Neural cell (in vitro differentiated cells): ENCODE measurements around the gene KRT35. TPM values are rescaled to one million over a fixed set of nuclear protein-coding genes. Genes with fewer than 3 reads are reported as not detected.

Experiments used
- H2AFZ ChIP-seq: fragments of 200-600, 300-800 bp; sonication (generic), shearing (Covaris generic); 2 replicates; pipeline ENCODE4 v1.6.0; 2014; ENCODE audit warnings: low read depth, mild to moderate bottlenecking, antibody characterized with exemption, low read length, moderate library complexity
- H3F3A ChIP-seq: fragments of 200-600 bp; shearing (Covaris generic); 2 replicates; pipeline ENCODE4 v1.6.1; 2016; ENCODE audit warnings: mild to moderate bottlenecking, moderate library complexity, mixed read lengths, antibody characterized with exemption, low read length; ENCODE audit not compliant: insufficient read depth, poor library complexity, severe bottlenecking
- H3K27ac ChIP-seq: fragments of 200-600, 300-800 bp; sonication (generic), shearing (Covaris generic); 2 replicates; pipeline ENCODE4 v1.5.1; 2014; ENCODE audit warnings: mild to moderate bottlenecking, low read length, moderate library complexity
- H3K27me3 ChIP-seq: fragments of 300-800, 200-600 bp; sonication (generic), shearing (Covaris generic); 2 replicates; pipeline ENCODE4 v1.6.0; 2014; ENCODE audit warnings: mild to moderate bottlenecking, low read depth, low read length, moderate library complexity; ENCODE audit not compliant: insufficient read depth
- H3K36me3 ChIP-seq: fragments of 300-800, 200-600 bp; sonication (generic), shearing (Covaris generic); 2 replicates; pipeline ENCODE4 v1.5.1; 2014; ENCODE audit warnings: mild to moderate bottlenecking, antibody characterized with exemption, low read length, moderate library complexity; ENCODE audit not compliant: insufficient read depth
- H3K4me2 ChIP-seq: fragments of 300-800, 200-600 bp; sonication (generic), shearing (Covaris generic); 2 replicates; pipeline ENCODE4 v1.6.0; 2014; ENCODE audit warnings: mild to moderate bottlenecking, low read length
- H3K4me3 ChIP-seq: fragments of 300-800, 200-600 bp; sonication (generic), shearing (Covaris generic); 2 replicates; pipeline ENCODE4 v1.5.1; 2014; ENCODE audit warnings: mild to moderate bottlenecking, low read length, moderate library complexity
- H3K79me2 ChIP-seq: fragments of 200-600 bp; shearing (Covaris generic); replicated peaks from 2 replicates; pipeline ENCODE4 v1.6.0; 2014; ENCODE audit warnings: mild to moderate bottlenecking, low read length, moderate library complexity; ENCODE audit not compliant: insufficient read depth
- H3K9ac ChIP-seq: fragments of 300-800, 200-600 bp; sonication (generic), shearing (Covaris generic); 2 replicates; pipeline ENCODE4 v1.6.1; 2016; ENCODE audit warnings: mild to moderate bottlenecking, low read length, mixed read lengths
- H3K9me2 ChIP-seq: fragments of 200-600 bp; shearing (Covaris generic); 2 replicates; pipeline ENCODE4 v1.6.1; 2016; ENCODE audit warnings: mild to moderate bottlenecking, low read length, mixed read lengths; ENCODE audit not compliant: insufficient read depth
- H3K9me3 ChIP-seq: fragments of 200-600, 300-800 bp; sonication (generic), shearing (Covaris generic); 2 replicates; pipeline ENCODE4 v1.6.1; 2016; ENCODE audit warnings: mild to moderate bottlenecking, mixed run types, low read length, moderate library complexity, mixed read lengths
- H4K20me1 ChIP-seq: fragments of 200-600 bp; shearing (Covaris generic); 2 replicates; pipeline ENCODE4 v1.6.1; 2016; ENCODE audit warnings: mild to moderate bottlenecking, mixed run types; ENCODE audit not compliant: insufficient read depth
- EP300 ChIP-seq: fragments of 450-650 bp; conservative IDR thresholded peaks from 2 replicates; pipeline ENCODE4 v1.6.1; 2014; ENCODE audit warnings: antibody characterized with exemption, mild to moderate bottlenecking, moderate library complexity; ENCODE audit not compliant: poor library complexity, severe bottlenecking
- EZH2 ChIP-seq: fragments of 200-600, 300-800 bp; shearing (Covaris generic), sonication (generic); IDR thresholded peaks from 2 replicates; pipeline ENCODE4 v1.6.1; 2014; ENCODE audit warnings: antibody characterized with exemption, low read length, borderline replicate concordance, mild to moderate bottlenecking; ENCODE audit not compliant: insufficient read depth, poor library complexity, severe bottlenecking
- MXI1 ChIP-seq: fragments of 450-650 bp; conservative IDR thresholded peaks from 2 replicates; pipeline ENCODE4 v1.6.1; 2014; ENCODE audit warnings: antibody characterized with exemption, mild to moderate bottlenecking; ENCODE audit not compliant: poor library complexity, severe bottlenecking
- POLR2AphosphoS5 ChIP-seq: IDR thresholded peaks from 2 replicates; pipeline ENCODE4 v1.6.1; 2012
- RAD21 ChIP-seq: fragments of 450-650 bp; conservative IDR thresholded peaks from 2 replicates; pipeline ENCODE4 v1.6.1; 2014; ENCODE audit warnings: antibody characterized with exemption, mild to moderate bottlenecking, moderate library complexity
- SMC3 ChIP-seq: fragments of 450-650 bp; conservative IDR thresholded peaks from 2 replicates; pipeline ENCODE4 v1.6.1; 2014; ENCODE audit warnings: antibody characterized with exemption, mild to moderate bottlenecking, moderate library complexity; ENCODE audit not compliant: poor library complexity
- TAF1 ChIP-seq: IDR thresholded peaks from 2 replicates; pipeline ENCODE4 v1.6.1; 2012; ENCODE audit warnings: low read depth
- polyA plus RNA-seq: library from polyadenylated mRNA; depleted of rRNA; stranded (reverse); fragments of >200 nt; gene quantifications from 2 replicates; pipeline ENCODE4 v1.2.3, GENCODE V29; 2014
- TF ChIP-seq, protein P1 (sequence below): IDR thresholded peaks from 2 replicates; pipeline ENCODE4 v1.6.1; 2012; ENCODE audit warnings: borderline replicate concordance
- TF ChIP-seq, protein P2 (sequence below): fragments of 450-650 bp; IDR thresholded peaks from 2 replicates; pipeline ENCODE4 v1.5.1; 2014; ENCODE audit warnings: antibody characterized with exemption, mild to moderate bottlenecking, moderate library complexity; ENCODE audit not compliant: poor library complexity, severe bottlenecking

Gene KRT35
- polyA plus RNA-seq, 1 donor from 2014 or later: not detected

DNA sequence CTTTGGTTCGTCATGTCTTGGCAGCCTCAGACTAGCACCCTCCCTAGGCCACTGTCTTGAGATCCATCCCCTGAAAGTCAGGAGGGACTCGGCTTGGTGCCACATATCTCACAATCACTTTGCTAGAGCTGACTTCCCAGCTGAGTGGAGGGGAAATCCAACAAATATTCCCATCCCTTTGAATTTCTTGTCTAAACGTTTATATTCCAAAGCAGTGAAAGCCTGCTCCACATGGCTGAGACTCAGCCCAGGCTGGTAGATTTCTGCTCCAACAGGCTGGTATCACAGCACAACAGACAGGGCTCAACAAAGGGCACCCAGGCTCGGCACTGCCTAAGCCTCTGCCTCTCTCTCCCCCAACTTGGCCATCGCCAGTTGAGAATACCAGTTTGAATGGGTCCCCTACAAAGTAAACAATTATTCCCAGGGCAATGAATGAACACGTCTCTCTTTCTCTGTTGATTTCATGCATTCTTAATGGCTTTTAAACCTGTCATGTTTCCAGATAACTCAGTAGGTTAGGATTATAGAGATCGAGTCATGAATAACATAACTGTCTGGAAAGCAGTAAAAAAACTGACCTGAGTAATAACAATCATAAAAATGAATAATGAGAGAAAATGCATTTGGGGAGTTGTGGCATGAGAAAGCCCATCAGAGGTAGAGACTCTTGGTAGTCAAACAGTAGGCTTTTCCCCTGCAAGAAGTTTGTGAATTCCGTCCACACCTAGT lies 23.5 kb upstream of the KRT35 start (continued):
- TF ChIP-seq, protein P1, sequence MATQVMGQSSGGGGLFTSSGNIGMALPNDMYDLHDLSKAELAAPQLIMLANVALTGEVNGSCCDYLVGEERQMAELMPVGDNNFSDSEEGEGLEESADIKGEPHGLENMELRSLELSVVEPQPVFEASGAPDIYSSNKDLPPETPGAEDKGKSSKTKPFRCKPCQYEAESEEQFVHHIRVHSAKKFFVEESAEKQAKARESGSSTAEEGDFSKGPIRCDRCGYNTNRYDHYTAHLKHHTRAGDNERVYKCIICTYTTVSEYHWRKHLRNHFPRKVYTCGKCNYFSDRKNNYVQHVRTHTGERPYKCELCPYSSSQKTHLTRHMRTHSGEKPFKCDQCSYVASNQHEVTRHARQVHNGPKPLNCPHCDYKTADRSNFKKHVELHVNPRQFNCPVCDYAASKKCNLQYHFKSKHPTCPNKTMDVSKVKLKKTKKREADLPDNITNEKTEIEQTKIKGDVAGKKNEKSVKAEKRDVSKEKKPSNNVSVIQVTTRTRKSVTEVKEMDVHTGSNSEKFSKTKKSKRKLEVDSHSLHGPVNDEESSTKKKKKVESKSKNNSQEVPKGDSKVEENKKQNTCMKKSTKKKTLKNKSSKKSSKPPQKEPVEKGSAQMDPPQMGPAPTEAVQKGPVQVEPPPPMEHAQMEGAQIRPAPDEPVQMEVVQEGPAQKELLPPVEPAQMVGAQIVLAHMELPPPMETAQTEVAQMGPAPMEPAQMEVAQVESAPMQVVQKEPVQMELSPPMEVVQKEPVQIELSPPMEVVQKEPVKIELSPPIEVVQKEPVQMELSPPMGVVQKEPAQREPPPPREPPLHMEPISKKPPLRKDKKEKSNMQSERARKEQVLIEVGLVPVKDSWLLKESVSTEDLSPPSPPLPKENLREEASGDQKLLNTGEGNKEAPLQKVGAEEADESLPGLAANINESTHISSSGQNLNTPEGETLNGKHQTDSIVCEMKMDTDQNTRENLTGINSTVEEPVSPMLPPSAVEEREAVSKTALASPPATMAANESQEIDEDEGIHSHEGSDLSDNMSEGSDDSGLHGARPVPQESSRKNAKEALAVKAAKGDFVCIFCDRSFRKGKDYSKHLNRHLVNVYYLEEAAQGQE: no peak

DNA sequence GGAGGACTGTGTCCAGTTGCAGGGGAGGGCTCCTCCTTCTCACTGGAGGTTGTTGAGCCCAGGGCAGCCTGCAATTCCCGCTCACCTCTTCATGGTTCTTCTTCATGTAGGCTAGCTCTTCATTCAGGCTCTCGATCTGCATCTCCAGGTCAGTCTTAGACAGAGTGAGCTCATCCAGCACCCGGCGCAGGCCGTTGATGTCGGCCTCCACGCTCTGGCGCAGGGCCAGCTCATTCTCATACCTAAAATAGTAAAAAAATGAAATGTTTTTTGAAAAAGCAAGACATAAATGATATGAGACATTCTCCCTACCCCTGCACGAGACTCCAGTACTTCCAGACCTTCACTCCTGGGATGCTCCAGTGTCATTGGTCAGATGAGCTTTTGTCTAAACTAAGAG lies 22.3 kb upstream of the KRT35 start:
- H3K27ac ChIP-seq: no peak overlapping the region
- H4K20me1 ChIP-seq: no peaks in the 10 kb centered on the region
- H3K36me3 ChIP-seq: no peaks in the 10 kb centered on the region
- H3K9me3 ChIP-seq: no peaks in the 10 kb centered on the region
- no peaks in the 10 kb centered on the region for H3K9me2 ChIP-seq
- no peaks in the 10 kb centered on the region for H3K79me2 ChIP-seq
- H3K4me2 ChIP-seq: no peak overlapping the region
- no peak overlapping the region for H3K9ac ChIP-seq
- H3K4me3 ChIP-seq: no peak overlapping the region
- H2AFZ ChIP-seq: no peak overlapping the region
- no peaks in the 10 kb centered on the region for H3K27me3 ChIP-seq
- no peak for TF ChIP-seq TAF1
- TF ChIP-seq, protein P1: no peak
- TF ChIP-seq EP300: no peak
- TF ChIP-seq, protein P2, sequence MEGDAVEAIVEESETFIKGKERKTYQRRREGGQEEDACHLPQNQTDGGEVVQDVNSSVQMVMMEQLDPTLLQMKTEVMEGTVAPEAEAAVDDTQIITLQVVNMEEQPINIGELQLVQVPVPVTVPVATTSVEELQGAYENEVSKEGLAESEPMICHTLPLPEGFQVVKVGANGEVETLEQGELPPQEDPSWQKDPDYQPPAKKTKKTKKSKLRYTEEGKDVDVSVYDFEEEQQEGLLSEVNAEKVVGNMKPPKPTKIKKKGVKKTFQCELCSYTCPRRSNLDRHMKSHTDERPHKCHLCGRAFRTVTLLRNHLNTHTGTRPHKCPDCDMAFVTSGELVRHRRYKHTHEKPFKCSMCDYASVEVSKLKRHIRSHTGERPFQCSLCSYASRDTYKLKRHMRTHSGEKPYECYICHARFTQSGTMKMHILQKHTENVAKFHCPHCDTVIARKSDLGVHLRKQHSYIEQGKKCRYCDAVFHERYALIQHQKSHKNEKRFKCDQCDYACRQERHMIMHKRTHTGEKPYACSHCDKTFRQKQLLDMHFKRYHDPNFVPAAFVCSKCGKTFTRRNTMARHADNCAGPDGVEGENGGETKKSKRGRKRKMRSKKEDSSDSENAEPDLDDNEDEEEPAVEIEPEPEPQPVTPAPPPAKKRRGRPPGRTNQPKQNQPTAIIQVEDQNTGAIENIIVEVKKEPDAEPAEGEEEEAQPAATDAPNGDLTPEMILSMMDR: no peak
- no peak for TF ChIP-seq RAD21
- TF ChIP-seq MXI1: no peak
- no peak for TF ChIP-seq SMC3
- no peak for TF ChIP-seq EZH2
- no peak for TF ChIP-seq POLR2AphosphoS5
- H3F3A ChIP-seq: no peaks in the 10 kb centered on the region
